ENCODE results near the gene GRID2IP.
"Not testable (repeated sequence)": the region's sequence is repeated elsewhere in the genome, so short reads cannot be mapped to it uniquely, and the experiment has no call there.

The GRID2IP gene
- total RNA-seq: 0.03 to 0.41 (median 0.13) reads per million in 18 experiments

DNA sequence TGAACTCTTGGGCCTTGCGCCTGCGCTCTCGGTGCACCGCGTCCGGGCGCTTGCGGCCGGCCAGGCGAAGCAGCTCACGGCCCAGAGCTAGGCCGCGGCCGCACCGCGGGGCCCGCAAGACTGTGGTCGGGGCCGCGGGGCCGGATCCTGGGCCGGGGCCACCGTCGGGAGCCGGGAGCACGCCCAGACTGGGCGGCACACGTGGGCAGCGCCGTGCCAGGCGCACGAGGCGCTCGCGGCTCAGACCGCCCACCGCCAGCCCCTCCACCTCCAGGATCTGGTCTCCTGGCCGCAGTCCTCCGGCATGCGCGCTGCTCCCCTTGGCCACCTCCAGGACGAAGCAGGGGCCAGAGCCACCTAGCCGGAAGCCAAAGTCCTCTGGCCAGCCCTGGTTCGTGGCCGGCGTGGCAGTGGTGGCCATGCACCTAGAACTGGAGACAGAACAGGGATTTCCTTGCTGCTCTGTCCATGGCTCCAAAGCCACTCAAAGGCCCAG is at the start of gene GRID2IP:
Gene GRID2IP (minus strand): TSS at position 446 of the 496 bp plus-strand sequence. CDS start 25 bp downstream, at position 421.
- no peak for DNase-seq

DNA sequence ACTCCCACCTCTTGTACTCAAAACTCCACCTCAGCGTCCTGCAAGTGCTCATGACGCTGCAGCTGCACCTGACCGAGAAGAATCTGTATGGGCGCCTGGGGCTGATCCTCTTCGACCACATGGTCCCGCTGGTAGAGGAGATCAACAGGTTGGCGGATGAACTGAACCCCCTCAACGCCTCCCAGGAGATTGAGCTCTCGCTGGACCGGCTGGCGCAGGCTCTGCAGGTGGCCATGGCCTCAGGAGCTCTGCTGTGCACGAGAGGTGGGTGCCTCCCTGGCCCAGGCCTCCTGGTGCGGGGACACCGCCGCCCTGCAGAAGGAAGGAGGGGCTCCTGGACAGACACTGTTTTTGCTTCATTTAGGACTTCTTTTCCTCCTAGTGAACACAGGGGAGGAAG is 48.8 kb upstream of the GRID2IP start:
- no peak for DNase-seq

DNA sequence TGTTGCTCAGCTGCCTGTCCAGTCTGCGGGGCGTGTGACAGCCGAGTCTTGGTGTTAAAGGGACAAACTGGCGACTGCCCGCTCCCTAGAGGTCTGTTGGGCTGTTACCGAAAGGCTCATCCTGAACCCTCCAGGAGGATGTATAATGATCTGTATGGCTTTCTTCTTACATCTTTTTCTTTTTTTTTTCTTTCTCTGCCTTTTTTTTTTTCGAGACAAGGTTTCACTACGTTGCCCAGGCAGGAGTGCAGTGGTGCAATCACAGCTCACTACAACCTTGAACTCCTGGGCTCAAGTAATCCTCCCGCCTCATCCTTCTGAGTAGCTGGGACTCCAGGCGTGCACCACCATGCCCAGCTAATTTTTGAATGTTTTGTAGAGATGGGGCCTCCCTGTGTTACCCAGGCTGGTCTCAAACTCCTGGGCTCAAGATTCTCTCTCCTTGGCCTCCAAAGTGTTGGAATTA is 39.4 kb upstream of the GRID2IP start:
- DNase-seq: no peak

DNA sequence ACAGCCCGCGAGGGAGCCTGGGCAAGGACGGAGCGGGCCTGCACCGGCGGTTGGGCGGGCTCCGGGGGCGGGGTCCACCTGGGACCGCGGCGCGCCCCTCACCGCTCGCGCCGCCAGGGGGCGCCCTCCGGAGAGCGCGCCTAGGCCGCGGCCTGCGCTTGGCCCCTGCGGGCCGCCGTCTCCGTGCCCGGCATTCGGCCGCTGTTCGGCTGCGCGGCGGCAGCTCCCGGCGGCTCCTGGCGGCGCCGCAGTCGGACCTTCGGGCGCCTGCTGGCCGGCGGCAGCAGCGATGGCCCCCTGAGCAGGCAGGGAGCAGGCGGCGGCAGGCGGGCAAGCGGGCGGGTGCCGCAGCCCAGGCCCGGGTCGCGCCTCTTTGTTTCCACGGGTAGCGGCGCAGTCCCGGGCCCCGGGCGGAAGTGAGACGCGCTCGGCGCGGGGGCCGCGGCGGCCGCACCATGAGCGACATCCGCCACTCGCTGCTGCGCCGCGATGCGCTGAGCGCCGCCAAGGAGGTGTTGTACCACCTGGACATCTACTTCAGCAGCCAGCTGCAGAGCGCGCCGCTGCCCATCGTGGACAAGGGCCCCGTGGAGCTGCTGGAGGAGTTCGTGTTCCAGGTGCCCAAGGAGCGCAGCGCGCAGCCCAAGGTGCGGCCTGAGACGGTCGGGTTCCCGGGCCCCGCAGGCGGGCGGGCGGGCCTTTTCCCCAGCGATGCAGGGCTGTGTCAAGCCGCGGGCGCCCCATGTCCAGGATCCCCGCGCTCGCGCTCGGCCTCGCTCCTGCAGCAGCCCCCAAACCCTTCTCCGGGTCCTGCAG is 38.8 kb upstream of the GRID2IP start, which contains the start of gene INTS15:
Gene INTS15 (plus strand): TSS at position 193 of the 816 bp plus-strand sequence. CDS start 263 bp downstream, at position 456.
- DNase-seq: peak; percentile 77 to 87

DNA sequence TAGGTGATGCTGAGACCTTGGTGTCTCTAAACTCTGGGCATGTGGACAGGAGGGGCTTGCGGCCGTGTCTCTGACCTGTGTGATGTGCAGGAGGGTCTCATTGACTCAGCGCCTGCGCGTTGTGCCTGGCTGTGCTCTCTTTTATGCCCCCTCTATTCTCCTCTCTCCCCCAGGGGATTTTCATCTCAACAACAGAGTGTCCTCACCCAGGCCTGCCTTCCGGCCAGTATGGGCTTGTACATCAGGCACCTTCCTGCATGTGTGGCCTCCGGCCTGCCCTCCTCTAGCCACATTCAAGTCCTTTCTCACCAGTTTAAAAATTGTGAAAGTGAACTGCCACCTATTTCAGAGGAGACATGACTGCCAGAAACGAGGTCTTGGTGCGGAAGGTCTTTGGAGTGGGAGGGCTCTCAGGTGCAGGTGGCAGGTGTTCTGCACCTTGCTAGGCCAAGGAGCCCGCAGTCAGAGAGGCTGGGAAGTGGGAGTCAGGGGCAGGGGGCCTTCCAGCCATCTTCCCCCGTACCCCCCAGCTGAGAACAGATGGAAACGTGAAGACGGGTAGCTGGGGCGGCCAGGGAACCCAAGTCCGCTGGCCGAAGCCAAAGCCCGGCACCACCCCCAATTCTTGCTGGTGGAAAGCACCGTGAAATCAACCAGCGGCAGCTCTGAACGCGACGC is 38.0 kb upstream of the GRID2IP start:
- DNase-seq: no peak

DNA sequence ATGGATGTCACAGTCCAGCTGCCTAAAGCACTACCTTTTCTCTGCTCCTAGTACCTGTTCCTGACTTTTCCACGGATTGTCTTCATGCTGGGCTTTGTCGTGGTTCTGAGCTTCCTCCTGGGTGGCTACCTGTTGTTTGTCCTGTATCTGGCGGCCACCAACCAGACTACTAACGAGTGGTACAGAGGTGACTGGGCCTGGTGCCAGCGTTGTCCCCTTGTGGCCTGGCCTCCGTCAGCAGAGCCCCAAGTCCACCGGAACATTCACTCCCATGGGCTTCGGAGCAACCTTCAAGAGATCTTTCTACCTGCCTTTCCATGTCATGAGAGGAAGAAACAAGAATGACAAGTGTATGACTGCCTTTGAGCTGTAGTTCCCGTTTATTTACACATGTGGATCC is 37.3 kb upstream of the GRID2IP start:
- DNase-seq: no peak

DNA sequence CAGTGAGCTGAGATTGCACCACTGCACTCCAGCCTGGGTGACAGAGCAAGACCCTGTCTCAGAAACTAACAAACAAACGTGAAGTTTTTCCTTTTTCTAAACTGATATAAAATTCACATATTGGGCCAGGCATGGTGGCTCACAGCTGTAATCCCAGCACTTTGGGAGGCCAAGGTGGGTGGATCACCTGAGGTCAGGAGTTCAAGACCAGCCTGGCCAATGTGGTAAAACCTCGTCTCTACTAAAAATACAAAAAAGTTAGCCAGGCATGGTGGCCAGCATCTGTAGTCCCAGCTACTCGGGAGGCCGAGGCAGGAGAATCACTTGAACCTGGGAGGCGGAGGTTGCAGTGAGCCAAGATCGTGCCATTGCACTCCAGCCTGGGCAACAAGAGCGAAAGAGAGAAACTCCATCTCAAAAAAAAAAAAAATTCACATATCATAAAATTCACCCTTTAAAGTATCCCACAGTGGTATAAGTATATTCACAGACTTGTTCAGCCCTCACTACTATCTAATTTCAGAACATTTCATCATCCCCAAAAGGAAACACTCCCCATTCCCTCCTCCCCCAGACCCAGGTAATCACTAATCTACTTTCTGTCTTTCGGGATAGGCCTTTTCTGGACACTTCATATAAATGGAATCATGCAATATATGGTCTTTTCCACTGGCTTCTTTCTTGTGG is 34.6 kb upstream of the GRID2IP start:
- not testable (repeated sequence) for DNase-seq

DNA sequence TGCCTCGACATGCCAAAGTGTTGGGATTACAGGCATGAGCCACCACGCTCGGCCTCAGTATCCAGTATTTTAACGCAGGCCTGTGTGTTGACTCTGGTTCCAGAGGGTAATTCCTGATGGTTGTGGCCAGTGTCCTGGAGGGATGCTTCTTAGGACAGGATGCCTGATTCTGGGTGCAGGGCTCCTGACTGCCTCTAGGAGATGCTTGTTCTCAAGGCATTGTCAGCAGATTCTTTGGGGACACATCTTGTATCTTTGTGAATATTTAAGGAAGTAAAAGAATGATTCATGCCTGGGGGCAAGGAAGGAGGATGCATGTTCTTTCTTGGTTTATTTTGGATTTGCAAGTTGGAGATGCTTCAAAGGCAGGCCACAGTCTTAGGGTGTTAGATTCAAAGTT is 28.2 kb upstream of the GRID2IP start:
- DNase-seq: peak; percentile 82

DNA sequence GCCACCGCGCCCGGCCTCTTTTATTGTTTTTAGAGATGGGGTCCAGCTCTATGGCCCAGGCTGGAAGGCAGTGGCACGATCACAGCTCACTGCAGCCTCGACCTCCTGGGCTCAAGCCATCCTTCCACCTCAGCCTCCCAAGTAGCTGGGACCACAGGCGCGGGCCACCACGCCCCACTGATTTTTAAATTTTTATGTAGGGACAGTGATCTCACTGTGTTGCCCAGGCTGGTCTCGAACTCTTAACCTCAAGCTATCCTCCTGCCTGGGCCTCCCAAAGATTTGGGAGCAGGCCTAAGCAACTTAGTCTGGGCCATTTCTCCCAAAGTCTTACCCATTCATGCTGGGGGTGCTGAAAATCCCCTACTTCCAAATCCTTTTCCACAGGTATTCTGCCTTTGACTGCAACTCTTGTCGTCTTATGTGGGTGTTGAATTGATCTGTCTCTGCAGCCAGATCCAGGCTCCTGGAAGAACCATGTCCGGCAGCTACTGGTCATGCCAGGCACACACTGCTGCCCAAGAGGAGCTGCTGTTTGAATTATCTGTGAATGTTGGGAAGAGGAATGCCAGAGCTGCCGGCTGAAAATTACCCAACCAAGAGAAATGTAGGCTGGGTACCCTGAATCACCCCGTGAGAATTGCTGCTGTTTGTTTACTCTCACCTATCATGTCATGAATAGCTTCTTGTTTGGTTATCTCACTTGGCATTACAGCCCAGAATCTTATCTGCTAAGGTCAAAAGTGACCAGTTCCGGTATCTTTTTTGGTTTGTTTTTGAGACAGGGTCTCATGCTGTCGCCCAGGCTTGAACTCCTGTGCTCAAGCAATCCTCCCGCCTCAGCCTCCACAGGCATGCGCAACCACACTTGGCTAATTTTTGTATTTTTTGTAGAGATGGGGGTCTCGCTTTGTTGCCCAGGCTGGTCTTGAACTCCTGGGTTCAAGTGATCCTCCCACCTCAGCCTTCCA is 27.1 kb upstream of the GRID2IP start:
- no peak for DNase-seq

DNA sequence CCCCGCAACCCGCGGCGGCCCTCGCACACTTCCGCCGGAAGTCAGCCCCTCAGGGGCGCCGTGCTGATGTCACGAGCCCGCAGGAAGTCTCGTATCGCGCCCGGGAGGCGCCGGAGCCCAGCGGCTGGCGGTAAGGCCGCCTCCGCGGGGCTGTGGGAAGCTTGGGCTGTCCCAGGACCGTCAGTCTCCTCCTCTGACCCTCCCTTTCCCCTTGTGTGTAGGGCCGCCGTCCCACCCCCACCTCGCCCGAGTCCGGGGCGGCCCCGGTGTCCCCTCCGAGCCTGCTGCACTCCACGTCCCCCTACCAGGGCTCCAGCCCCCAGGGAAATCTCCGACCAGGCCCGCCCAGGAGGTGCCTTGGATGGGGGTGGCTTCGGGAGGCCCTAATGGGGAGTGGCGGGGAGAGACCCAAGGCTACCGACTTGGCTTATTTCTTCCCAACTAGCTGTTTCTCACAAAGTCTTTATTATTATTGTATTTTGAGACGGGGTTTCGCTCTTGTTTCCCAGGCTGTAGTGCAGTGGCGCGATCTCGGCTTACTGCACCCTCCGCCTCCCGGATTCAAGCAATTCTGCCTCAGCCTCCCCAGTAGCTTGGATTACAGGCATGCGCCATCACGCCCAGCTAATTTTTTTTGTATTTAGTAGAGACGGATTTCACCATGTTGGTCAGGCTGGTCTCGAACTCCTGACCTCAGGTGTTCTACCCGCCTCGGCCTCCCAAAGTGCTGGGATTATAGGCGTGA is 26.3 kb upstream of the GRID2IP start, which contains the start of gene ZDHHC4:
Gene ZDHHC4 (plus strand): TSS at position 86 of the 745 bp plus-strand sequence. CDS start 3,108 bp downstream, outside the sequence.
- DNase-seq: peak; percentile 93 to 97

DNA sequence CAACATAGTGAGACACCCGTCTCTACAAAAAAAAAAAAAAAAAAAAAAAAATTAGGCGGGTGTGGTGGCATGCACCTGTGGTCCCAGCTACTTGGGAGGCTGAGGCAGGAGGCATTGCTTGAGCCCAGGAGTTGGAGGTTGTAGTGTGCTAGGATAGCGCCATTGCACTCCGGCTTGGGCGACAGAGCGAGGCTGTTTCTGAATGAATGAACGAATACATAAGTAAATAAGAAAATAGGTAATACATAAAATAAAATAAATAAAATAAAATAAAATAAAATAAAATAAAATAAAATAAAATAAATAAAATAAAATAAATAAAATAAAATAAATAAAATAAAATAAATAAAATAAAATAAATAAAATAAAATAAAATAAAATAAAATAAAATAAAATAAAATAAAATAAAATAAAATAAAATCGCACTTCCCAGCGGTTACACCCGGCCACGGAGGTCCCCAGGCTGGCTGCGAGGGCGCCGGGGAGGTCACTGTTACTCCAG is 25.7 kb upstream of the GRID2IP start:
- DNase-seq: not testable (repeated sequence)

DNA sequence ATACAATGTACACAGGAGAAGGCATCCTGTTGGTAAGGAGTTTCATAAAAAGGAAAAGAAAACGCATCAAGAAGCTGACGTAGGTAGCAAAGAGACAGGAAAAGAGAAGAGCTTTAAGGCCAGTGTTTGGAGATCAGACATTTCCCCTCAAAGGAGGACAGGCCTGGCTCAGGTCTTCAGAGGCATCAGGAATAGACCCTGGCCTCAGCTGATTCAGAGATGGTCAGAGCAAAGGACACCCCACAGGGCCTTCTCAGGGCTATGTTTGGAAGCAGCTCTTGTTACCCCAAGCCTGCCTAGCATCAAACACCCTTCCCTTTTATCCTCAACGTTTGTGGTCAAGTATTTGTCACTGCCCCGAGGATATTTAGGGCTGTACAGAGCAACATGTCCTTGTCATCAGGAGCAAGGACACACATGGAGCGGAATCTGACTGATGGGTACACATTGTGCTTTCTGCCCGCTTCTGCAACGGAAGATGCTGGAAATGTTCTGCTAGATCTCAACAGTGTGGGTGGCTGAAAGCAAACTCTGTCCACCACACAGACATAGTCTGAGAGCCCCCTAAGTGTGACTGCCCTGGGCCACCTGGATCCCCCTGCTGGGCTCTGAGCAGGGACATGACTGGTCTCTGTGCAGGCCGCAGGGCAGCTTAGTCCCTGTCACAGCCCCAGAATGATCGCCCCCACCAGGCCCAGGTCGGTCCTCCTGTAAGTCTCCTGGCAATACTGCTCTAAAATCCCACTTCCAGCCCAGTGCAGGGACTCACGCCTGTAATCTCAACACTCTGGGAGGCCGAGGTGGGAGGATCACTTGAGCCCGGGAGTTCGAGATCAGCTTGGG is 25.0 kb upstream of the GRID2IP start:
- no peak for DNase-seq

DNA sequence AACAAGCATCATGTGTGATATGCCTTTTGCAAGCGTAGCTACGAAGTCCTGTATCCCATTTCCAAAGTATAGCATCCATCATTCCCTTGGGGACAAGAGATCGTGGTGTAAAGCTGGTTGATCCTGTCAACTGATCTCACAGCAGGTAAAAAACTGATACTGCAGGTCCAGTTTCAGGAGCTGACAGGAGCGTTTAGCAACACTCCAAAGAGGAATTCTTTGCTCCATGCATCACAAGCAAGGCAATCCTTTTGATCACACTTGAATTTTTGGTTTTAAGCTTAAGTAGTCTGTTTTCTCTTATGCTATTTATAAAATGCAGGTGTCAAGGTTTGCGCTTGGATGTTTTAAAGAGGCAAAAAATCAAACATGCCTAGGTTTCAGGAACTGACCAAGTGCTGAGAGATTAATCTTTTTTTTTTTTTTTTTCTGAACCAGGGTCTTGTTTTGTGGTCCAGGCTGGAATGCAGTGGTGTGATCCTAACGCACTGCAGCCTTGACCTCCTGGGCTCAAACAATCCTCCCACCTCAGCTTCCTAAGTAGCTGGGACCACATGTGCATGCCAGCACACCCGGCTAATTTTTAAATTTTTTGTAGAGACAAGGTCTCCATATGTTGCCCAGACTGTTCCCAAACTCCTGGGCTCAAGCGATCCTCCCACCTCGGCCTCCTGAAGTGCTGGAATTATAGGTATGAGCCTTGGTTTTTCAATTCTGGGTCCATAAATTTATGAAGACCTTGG is 24.2 kb upstream of the GRID2IP start:
- DNase-seq: no peak

DNA sequence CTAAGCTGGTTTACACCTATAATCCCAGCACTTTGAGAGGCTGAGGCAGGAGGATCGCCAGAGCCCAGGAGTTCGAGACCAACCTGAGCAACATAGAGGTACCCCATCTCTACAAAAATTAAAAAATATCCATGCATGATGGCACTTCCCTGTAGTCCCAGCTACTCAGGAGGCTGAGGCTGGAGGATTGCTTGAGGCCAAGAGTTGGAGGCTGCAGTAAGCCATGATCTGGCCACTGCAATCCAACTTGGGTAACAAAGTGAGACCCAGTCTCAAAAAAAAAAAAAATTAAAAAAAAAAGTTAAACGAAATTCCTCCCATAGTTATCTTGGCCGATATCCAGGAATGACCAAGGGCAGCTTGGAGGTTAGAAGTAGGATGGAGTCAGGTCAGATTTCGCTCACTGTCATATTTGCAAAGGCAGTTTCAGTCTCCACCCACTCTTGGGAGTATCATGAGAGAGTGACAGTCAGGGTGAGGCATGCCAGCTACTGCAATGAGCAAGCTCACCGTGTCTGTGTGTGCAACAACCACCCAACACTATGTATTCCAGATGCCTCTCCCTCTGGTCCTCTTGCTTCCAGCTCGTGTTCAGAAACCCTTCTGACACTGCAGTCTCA is 20.0 kb upstream of the GRID2IP start:
- DNase-seq: peak; percentile 72 to 92

DNA sequence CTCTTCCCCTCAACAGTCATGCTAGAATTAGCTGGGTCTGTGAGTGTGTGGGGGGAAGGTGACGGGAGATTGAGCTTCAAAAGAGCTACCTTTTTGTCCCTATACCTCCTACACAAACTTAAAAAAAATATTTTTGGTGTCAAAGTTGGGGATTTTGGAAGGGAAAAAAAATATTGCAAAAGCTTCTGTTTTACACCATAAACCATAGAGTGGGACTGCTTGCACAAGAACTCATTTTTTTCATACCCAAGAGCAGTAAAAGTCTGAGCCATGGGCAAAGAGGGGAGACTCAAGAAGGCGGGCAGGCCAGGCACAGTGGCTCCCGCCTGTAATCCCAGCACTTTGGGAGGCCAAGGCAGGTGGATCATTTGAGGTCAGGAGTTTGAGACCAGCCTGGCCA is 16.6 kb upstream of the GRID2IP start:
- DNase-seq: peak; percentile 65 to 70

DNA sequence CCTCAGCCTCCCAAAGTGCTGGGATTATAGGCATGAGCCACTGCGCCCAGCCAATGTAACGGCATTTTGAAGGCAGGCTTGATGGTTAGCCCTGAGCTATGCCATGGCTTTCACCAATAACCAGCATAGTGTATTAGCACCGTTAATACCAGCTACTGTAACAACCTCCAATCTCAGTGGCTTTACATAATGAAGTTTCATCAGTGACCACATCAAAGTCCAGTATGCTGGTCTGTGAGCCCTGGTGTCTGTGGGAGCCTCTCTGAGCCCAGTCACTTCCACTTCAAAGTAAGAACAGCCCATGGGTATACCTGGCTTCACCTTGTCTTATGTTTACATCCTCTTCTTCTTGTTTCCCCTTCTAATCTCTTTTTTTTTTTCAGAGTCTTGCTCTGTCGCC is 14.4 kb upstream of the GRID2IP start:
- no peak for DNase-seq

DNA sequence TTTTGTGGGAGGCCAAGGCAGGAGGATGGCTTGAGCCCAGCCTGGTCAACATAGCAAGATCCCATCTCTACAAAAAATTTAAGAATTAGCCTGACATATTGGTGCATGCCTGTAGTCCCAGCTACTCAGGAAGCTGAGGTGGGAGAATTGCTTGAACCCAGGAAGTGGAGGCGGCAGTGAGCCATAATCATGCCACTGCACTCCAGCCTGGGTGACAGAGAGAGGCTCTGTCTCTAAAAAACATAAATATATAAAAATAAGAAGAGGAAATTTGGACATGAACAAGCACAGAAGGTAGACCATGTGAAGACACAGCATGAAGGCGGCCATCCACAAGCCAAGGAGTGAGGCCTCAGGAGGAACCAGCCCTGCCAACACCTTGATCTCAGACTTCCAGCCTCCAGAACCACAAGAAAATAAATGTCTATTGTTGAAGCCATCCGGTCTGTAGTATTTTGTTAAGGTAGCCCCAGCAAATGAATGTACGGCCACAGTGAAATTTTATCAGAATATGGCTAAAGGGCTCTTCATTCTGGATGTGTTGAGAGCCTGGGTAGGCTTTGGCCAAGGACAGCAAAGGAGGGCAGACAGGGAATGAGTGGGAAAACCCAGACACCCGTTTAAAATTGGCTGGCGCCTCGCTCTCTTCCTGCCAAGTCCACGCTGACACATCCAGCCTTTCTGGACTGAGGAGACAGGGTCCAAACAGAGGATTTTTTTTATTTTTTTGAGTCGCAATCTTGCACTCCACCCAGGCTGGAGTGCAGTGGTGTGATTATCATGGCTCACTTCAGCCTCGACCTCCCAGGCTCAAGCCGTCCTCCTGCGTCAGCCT is 12.9 kb upstream of the GRID2IP start:
- peak; percentile 53 to 83 for DNase-seq
